ENCODE data around the gene MIER2.

MIER2 gene

DNA sequence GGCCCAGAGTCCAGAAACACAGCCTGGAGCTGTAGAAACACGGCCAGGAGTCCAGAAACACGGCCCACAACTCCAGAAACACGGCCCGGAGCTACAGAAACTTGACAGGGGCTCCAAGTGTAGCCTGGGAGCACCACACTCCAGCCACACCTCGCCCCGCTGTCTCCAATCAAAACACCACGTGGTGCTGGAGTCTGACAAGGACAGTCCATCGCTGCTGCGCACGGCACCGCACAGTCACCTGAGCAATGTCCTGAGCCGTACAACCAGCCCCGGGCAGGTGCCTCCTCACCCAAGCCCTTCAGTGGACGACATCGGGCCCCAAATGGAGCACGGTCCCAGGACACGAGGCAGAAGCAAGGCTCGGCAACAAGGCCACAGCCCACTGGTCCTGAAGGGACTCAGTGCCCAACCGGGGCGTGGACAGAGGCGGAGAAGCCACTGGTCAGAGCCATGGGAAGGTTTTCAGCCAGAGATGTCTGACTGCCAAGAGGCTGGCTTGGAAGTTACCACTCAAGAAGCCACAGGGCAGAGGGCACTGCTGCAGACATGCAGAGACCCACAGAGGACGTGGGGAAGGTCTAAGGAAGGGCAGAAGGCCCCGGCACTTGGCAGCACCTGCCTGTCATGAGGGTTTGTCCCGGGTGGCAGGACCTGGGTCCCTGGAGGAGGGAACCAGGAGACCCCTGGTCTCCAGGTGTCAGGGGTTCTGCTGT, 33.7 kb downstream of the MIER2 start:
- DNase-seq (ENCODE audit: extremely low read depth in 1 of 2, low read depth in 1 of 2): no peak

DNA sequence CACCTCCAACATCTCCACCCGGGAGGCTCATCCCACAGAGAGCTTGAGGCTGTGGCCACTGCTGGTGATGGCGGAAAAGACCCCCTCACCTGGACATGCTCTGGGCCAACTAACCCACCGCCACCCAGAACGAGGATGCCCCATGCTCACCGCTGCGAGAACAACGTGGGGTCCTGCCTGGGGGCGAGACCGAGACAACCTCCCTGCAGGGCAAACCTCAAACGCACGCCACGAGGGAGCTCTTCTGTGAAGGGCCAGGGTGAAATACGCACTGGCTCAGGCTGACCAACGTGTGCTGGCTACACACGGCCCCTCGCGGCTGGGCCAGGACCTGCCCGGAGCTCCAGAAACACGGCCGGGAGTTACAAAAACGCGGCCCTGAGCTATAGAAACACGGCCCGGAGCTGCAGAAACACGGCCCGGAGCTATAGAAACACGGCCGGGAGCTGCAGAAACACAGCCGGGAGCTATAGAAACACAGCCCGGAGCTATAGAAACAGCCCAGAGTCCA, 34.4 kb downstream of the MIER2 start:
- no peak for DNase-seq (ENCODE audit: extremely low read depth in 1 of 2, low read depth in 1 of 2)

DNA sequence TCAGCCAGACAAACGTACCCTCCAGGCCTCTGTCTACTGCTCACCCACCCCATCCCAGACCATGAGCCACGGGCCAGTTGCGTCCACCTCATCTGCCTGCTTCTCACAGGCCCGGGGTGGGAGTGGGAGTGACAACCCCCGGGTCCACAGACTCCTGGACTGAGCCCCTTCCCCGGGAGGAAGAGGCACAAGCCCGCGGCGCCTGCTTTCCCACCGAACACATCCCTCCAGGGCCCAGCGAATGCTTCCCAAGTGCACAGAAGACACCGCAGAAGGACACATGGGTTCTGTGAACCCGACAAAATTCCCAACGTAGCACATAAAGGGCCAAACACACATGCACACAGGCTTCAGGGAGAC, 35.4 kb downstream of the MIER2 start:
- DNase-seq (ENCODE audit: extremely low read depth in 1 of 2, low read depth in 1 of 2): no peak

DNA sequence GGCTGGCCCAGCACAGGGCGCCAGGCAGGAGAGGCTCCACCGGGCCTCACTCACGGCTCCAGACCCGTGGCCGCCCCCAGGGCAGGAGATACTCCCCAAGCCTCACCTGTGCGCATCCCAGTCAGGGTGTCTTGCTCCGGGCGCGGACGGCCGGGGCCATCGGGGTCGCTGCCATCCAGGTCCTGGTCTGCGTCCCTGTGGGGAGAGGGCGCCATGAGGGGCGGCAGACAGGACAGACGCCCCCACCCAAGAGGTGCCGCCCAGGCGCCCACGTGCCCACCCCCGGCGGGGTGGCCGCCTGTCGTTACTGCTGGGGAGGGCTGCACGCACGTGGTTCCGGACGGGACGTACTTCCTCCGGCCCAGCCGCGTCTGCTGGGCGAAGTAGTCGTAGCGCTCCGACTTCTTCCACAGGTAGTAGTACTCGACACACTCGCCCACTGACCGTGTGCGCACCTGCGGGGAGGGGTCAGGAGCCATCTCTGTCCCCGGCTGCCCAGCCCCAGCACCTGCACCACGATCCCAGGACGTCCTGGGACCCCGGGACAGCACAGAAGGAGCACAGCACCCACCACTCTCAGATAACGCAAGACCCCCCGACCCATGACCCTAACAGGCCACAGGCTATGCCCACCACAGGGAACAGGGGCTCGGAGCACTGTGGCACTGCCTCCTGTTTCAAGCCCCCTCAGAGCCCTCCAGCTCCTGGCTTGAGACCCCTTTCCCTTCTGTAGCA, 36.0 kb downstream of the MIER2 start:
- DNase-seq (ENCODE audit: extremely low read depth in 1 of 2, low read depth in 1 of 2): no peak

DNA sequence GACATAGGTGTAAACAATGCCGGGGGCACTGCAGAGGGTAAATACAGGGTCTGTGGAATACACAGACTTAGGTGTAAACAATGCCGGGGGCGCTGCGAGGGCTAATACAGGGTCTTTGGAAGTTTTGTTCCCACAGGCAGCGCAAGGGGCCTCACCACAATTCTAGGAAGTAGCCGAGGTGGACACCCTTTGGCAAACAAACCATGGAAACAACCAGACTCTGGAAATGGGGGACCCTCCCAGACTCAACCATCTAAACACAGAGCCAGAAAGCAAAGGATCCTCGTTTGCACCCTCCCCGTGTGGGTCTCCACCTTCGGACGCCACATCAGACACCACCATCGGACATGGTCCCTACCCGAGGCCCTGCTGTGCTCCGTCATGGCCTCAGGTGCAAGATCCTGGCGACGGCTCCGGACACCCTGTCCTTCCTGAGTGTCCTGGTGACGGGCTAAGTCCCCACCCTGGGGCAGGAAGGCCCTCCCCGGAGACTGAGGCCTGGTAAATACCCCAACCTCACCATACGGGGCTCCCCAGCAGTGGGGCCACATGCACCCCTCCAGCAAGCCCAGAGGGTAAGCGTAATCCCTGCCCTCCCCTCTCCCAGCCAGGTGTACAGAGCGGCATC, 36.7 kb downstream of the MIER2 start:
- DNase-seq (ENCODE audit: extremely low read depth in 1 of 2, low read depth in 1 of 2): no peak

DNA sequence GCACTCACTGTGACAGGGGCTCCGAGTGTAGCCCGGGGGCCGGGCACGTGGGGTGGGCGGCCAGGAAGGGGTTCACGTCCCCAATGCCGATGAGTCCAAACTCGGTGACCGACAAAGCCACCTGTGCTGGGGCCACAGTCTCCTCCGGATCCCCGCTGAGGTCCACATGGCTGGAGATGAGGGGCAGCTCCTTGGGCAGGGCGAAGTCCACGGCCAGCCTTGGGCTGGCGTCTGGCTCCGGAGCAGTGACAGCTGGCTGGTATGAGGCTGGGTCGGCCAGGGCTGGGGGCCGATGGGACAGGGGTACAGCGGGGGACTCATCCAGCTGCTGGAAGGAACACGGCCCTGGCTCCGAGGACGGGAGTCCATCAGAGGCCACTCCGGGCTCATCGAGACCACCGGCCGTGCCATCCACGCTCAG, 37.5 kb downstream of the MIER2 start:
- DNase-seq (ENCODE audit: extremely low read depth in 1 of 2, low read depth in 1 of 2): no peak

DNA sequence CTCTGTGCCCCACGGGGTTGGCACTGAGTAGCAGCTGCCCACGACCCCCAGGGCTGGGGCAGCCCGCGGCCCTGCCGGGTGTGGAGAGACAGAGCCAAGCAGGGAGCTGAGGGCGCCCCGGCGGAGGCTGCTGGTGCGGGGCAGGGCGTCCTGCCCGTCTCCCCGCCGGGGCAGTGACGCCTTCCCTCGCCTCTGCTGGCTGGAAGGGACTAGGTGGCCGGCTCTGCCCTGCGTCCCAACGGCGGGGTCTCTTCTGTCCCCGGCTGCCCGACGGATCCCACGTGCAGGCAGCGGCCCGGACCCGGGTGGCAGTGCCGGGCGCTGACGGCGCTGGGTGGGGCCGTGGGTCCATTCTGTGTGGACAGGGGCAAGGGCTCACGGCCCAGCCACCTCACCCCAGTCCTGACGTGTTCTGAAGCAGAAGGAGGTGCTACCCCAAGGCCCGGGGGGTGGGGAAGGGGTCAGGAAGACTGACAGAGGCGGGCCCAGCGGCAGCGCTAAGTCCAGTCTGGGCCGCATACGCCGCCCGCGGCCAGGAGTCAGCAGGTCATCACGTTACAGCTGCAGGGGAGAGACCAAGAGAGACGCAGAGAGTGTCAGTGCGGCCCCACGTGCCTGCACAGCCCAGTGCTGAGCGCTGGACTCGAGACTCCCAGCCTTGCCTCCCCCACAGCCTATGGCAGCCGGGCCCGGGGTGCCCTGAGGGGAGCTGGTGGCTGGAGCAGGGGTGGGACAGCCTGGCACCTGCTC, 38.3 kb downstream of the MIER2 start:
- DNase-seq (ENCODE audit: extremely low read depth in 1 of 2, low read depth in 1 of 2): no peak

DNA sequence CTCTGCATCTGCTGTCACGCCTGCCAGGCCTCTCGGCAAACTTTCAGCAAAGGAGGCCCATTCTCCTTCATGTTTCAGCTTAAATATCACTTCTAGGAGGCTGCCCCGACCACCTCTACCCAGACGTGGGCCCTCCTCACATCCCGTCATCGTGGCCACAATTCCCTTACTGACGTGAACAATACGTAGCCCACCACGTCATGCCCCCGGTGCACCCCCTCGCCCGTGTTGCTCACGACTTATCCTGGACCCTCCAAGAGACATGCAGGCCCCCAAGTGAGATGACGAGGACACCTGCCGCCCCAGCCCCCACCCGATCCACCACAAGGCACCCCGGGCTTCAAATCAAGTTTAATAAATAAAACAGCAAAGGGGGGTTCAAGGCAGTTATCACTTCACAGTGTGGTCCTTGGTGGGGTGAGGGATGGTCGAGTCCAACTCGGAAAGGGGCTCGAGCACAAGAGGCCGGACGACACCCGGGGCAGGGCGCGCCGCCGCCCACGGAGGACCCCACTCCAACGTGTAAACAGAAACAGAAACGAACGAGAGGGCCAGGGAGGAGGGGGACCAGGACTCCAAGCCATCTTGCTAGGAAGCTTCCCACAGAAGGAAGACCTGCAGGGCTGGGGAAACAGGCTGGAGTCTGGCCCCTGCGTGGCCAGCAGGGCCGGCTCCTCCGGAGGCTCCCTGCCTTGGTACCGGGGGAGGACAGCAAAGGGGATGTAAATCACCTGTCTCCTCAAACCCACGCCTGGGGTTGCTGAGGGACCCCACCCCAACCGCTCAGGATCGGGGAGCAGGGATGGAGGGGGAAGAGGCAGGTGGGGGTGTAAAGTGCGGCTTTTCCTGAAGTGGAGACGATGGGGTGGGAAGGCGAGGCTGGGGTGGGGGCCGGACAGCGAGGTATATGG, 39.1 kb downstream of the MIER2 start:
- DNase-seq (ENCODE audit: extremely low read depth in 1 of 2, low read depth in 1 of 2): no peak

DNA sequence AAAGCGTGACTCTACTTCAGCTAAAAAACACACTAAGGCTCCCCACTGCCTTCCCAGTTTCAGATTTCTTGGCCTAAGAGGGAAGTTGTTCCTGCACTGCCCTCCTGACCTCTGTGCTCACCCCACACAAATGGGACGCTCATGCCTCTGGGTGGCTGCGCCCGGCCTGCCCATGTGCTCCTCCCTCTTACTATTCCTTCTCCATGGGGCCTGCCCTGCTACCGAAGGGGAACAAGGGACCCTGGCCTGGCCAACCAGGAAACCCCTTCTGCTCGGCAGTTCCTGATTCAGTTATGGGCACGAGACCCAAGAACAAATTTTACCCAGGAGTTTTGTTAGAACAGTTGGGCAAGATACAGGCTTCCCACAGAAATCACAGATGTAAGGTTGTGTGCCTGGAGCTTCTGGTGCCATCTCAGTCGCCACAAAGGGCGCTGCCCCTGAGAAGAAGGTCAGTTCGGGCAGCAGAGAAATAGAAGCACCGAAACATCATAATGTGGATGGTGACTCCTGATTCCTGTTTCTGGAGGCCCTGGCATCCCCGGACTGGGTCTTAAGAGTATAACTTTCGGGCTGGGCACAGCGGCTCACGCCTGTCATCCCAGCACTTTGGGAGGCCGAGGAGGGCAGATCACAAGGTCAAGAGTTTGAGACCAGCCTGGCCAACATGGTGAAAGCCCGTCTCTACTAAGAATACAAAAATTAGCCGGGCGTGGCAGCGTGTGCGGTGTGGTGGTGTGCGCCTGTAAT, 47.9 kb downstream of the MIER2 start:
- DNase-seq (ENCODE audit: extremely low read depth in 1 of 2, low read depth in 1 of 2): no peak

DNA sequence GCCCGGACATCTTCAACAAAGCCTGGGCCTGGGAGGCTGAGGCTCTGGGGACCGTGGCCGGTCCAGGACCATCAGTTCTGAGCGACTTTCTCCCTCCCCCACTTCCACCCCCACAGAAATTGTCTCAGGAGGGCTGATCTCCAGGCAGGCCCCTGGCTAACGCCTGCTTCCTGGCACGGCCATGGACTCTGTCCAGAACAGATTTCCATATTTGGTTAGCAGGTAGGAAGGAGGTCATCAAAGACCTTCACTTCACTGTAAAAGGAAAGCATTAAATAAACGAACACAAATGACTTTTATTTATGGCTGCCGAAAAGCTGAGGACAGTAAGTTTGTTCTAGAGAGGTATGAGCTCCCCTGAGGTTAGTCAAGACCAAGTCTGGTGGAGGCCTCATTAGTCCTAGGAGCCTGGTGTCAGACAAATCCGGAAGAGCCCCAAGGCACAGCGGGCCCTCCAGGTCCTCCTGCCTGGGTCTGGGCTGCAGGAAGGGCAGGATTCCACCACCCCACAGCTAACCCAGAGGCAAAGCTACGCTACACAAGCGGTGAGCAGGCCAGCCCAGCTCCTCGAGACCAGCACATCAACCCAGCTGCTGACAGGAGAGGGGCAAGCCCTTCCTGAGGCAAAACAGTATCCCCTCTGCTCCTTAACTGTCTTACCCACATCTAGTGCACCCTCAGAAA, 48.8 kb downstream of the MIER2 start:
- no peak for DNase-seq (ENCODE audit: extremely low read depth in 1 of 2, low read depth in 1 of 2)

DNA sequence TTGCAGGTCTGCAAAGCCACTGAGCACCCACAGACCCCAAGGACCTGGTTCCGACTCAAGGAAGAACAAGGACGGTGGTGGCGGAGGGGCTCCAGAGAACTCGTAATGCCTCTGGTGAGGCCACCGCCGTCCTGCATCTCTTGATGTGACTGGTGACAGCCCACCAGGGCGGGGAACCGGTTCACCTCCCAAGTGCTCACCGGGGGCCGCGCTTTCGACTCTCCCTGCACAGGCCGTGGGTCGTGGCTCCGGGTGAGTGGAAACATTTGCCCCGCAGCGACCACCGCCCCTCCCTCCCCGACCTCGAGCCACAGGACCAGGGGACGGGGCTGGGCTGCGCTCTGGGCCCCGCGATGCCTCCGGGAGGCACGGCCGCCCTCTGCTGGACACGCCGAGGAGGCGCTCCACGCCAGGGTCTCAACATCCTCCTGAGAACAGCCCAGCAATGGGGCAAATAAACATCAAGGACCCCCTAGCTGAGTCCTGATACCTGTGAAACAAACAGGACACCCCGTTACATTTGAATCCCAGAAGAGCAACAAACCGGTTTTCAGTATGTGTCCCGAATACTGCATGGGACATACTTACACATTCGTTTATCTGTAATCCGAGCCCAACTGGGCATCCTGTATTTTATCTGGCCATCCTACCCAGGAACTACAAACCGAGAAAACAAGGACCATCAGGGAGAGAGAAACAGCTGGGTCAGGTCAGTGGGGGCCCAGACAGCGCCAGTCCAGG, 49.5 kb downstream of the MIER2 start:
- DNase-seq (ENCODE audit: extremely low read depth in 1 of 2, low read depth in 1 of 2): peak in 1 of 2 donors; percentile 33

DNA sequence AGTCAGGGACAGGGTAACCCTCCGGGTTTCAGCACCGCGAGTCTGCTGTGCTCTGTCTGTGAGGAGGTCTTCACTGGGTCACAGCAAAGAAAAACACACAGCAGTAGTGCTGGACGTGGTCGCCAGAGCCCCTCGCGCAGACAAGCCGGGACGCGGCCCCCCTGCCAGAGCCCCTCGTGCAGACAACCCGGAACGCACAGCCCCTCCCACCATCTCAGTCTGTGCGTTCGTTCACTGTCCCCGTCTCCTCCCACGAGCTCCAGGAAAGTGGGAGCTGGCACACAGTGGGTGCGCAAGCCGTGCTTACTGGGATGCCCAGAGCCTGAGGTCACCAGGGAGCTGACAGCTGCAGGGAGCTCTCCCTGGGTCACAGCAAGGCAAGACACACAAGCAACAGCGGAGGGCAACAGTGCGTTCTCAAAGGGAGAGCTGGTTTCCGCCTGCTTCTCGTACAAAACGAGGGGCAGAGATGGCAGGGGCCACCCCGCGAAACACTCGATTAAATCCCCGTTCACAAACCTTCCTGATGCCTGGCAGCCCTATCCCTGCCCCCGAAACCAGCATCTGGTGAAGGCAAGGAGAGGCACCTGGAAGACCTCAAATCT, 50.2 kb downstream of the MIER2 start:
- no peak for DNase-seq (ENCODE audit: extremely low read depth in 1 of 2, low read depth in 1 of 2)

DNA sequence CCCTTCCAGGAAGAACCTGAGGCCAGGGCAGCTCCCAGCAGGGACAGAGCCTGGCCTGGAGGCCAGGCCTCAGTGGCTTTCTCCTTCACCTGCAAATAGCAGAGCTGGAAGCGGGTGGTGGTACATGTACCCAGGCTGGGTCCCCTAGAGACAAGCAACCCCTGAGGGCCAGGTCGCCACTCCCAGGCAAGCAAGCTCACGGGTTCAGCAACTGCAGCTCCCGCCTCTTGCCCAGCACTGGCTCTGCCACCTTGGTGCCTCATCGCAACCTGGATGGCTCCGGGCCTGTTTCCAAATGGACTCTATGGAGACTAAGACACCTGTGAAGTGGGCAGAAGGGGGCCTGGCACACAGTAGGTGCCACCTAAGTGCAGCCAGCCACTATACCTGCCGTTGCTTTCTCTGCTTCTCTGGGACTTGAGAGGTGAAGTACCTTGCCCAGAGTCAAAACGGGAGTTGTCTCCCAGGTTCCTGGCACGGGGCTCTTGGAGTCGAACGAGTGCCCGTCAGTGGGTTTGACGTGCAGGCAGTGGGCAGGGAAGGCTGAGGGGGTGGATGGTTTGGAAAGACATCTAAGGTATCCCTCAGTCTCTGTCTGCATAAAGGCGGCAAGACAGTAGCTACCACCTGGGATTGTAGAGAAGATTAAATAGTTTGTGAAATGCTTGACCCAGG, 51.0 kb downstream of the MIER2 start:
- DNase-seq (ENCODE audit: extremely low read depth in 1 of 2, low read depth in 1 of 2): no peak

DNA sequence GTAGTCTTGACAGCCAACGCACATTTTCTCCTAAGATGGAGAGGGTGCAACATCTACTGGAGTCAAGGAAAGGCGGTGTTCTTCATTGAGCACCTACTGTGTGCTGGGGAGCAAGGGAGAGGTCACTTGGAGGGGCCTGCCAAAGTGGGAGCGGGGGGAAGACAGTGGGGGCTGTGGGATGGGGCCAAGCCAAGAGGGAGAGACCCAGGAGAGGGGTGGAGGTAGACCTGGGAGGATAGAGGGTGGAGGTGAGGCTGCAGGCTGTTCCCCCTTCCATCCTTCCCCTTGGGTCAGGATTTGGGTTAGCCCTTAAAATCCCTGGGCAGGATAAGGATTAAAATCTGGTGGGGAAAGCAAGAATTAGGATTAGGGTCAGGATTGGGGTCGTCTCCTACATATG, 51.6 kb downstream of the MIER2 start:
- no peak for DNase-seq (ENCODE audit: extremely low read depth in 1 of 2, low read depth in 1 of 2)

DNA sequence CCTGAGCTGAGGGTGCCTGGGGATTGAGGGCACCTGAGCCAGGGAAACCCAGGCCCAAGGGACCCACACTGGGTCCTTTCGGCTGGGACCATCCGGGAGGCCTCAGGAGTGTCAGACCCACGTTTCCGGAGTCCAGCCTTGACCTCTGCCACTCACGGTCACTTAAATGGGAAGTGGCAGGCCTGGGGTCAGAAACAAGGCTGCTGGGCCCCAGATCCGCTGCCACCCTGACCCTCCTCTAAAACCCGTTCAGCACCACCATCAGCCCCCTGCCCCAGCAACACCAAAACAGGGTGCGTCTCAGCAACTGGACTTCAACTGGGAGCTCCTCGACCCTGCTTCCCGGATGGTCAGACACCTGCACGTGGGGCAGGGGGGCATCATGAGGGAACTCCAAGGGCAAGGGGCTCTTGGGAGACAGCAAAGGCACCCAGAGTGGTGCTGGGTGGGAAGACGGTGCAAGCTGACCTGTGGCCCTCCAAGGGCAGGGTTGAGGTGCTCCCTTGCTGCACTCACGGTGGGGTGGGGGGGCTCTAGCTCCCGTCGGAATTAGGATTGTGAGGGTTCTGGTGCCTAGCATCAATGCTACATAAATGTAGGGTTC, 52.2 kb downstream of the MIER2 start:
- no peak for DNase-seq (ENCODE audit: extremely low read depth in 1 of 2, low read depth in 1 of 2)

DNA sequence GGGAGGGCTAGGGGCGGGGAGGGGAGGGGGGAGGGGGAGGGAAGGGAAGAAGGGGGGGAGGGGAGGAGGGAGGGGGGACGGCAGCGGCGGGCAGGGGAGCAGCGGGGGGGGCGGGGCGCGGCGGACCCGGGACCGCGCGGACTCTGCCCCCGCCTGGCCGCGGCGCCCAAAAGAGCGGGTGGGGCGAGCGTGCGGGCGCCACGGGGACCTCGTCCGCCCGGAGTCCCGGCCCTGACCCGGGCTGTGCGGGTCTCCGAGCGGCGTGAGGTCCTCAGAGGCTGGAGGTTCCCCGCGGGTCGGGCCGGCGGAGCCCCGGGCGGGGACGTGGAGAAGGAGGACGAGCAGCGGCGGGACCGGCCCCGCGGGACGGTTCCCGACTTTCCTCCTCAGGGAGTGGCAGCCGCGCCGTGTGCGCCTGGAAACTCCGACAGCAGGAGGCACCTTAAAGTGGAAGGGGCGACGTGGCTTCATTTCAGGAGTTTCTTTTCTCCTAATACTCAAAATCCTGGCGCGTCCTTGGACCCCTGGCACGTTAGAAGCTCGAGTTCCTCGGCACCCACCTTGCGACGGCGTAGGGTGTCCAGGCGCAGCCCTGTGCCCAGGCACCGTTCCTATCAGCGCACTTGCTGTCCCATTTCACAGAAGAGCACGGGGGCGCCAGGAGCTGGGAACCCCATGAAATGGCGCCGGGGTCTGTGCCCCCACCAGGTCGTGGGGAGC, 52.9 kb downstream of the MIER2 start:
- no peak for DNase-seq (ENCODE audit: extremely low read depth in 1 of 2, low read depth in 1 of 2)

Data from activated CD8-positive, alpha-beta memory T cell treated with anti-CD3 and anti-CD28 coated beads for 1 hour (primary cell).